Muscle of leg (tissue), 11 donors: ENCODE data around the gene PTPN3. TPM values are rescaled to one million over a fixed set of nuclear protein-coding genes. Genes with fewer than 3 reads are reported as not detected.
"Not testable (repeated sequence)": the region's sequence is repeated elsewhere in the genome, so short reads cannot be mapped to it uniquely, and the experiment has no call there.

ENCODE experiments used
- DNase-seq: peaks from one replicate; pipeline ENCODE4 v3.0.0; 2013
- H3K27ac ChIP-seq: one replicate; pipeline ENCODE4 v1.5.1; 2013; ENCODE audit warnings: mild to moderate bottlenecking, low read length, control low read depth
- H3K27me3 ChIP-seq: one replicate; pipeline ENCODE4 v1.6.1; 2013; ENCODE audit warnings: low read length; ENCODE audit not compliant: control insufficient read depth, insufficient read depth
- H3K36me3 ChIP-seq: one replicate; pipeline ENCODE4 v1.6.1; 2013; ENCODE audit warnings: low read length; ENCODE audit not compliant: control insufficient read depth, insufficient read depth
- H3K4me1 ChIP-seq: one replicate; pipeline ENCODE4 v1.6.1; 2013; ENCODE audit warnings: low read length; ENCODE audit not compliant: control insufficient read depth, insufficient read depth
- H3K4me3 ChIP-seq: one replicate; pipeline ENCODE4 v1.5.1; 2013; ENCODE audit warnings: low read length, control low read depth
- H3K9me3 ChIP-seq: replicated peaks from 2 replicates; pipeline ENCODE4 v1.6.1; 2013; ENCODE audit warnings: low read depth, low read length; ENCODE audit not compliant: control insufficient read depth
- WGBS: methylation state at CpG from one replicate; pipeline ENCODE4 v1.1.5; 2013; ENCODE audit warnings: missing lambda C conversion rate; ENCODE audit not compliant: insufficient coverage; 5-methylcytosine and 5-hydroxymethylcytosine counted together
- polyA plus RNA-seq, 8 donors: library from polyadenylated mRNA; unstranded; fragments of 120-200 nt; gene quantifications; one replicate each; pipeline versions ENCODE4 v1.2.1 to v1.2.3, GENCODE V29; 2013; ENCODE audit warnings: inconsistent platforms in 1 of 8, low replicate concordance in 1 of 8; ENCODE audit not compliant: insufficient read length in 8 of 8, insufficient read depth in 1 of 8
- total RNA-seq: library from RNA; stranded (reverse); fragments of 120-200 nt; gene quantifications from one replicate; pipeline ENCODE4 v1.2.4, GENCODE V29; 2013

The PTPN3 gene
- total and polyA plus RNA-seq, 9 donors, result 2.0 to 5.6 (median 3.3) TPM

GRCh38 chr9:109355564-109356297 lies 142.4 kb downstream of the PTPN3 start:
- Histone ChIP-seq H3K4me3 (no peak overlapping the region), H3K9me3 (no peaks in the 10 kb centered on the region), H3K36me3 (no peaks in the 10 kb centered on the region), H3K27me3 (no peaks in the 10 kb centered on the region), H3K4me1 (no peaks in the 10 kb centered on the region), H3K27ac (no peak overlapping the region)
- DNase-seq, result no peak
- 72% methylated on average over 19 of the region's 21 CpGs for WGBS

GRCh38 chr9:109354190-109354589 lies 143.9 kb downstream of the PTPN3 start:
- H3K4me3 ChIP-seq, result no peak overlapping the region
- DNase-seq, result no peak
- H3K27ac ChIP-seq, result no peak overlapping the region
- no peaks in the 10 kb centered on the region for H3K36me3 ChIP-seq
- no peaks in the 10 kb centered on the region for H3K27me3 ChIP-seq
- WGBS, result 90% methylated on average over 1 of the region's 2 CpGs
- no peaks in the 10 kb centered on the region for H3K9me3 ChIP-seq
- H3K4me1 ChIP-seq, result no peaks in the 10 kb centered on the region

GRCh38 chr9:109351032-109351431 lies 147.1 kb downstream of the PTPN3 start:
- 80% methylated on average over 3 of the region's 5 CpGs for WGBS
- H3K4me3 ChIP-seq, result no peak overlapping the region
- no peaks in the 10 kb centered on the region for H3K9me3 ChIP-seq
- H3K4me1 ChIP-seq, result no peaks in the 10 kb centered on the region
- no peak for DNase-seq
- no peaks in the 10 kb centered on the region for H3K36me3 ChIP-seq
- H3K27ac ChIP-seq, result no peak overlapping the region
- H3K27me3 ChIP-seq, result peaks cover 2% of the 10 kb centered on the region

GRCh38 chr9:109349421-109349846 lies 148.7 kb downstream of the PTPN3 start:
- Histone ChIP-seq H3K9me3 (no peaks in the 10 kb centered on the region), H3K27ac (peak overlapping the region; percentile 11), H3K4me3 (no peak overlapping the region), H3K36me3 (no peaks in the 10 kb centered on the region), H3K4me1 (no peaks in the 10 kb centered on the region), H3K27me3 (peaks cover 2% of the 10 kb centered on the region)
- DNase-seq, result peak; percentile 92

GRCh38 chr9:109346904-109347303 lies 151.2 kb downstream of the PTPN3 start:
- no peaks in the 10 kb centered on the region for H3K4me1 ChIP-seq
- H3K4me3 ChIP-seq, result no peak overlapping the region
- H3K36me3 ChIP-seq, result no peaks in the 10 kb centered on the region
- no peak overlapping the region for H3K27ac ChIP-seq
- WGBS, result 74% methylated on average over 2 of the region's 3 CpGs
- H3K9me3 ChIP-seq, result no peaks in the 10 kb centered on the region
- DNase-seq, result no peak
- peaks cover 2% of the 10 kb centered on the region for H3K27me3 ChIP-seq

DNA sequence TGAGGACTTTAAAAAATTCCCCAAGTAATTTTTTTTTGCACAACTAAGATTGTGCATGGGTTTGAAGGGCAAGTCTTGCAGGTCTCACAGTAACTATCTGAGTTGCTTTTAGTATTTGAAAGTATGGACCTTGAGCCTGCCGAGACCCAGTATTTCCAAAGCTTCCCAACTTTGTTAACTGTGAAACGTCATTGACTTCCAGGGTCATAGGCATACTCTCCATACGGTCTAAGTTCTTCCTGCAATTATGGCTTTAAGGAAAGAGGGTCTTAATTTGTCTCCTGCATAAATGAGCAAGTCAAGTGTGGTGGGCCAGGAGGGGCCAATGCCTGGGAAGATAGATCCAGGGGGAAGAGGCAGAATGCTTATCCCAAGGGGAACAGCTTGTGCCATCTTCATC lies 153.2 kb downstream of the PTPN3 start:
- no peak for DNase-seq
- no CpG with 5 or more reads among the region's 3 CpGs for WGBS
- H3K27me3 ChIP-seq, result peaks cover 2% of the 10 kb centered on the region
- H3K36me3 ChIP-seq, result no peaks in the 10 kb centered on the region
- H3K9me3 ChIP-seq, result no peaks in the 10 kb centered on the region
- no peaks in the 10 kb centered on the region for H3K4me1 ChIP-seq
- H3K4me3 ChIP-seq, result no peak overlapping the region
- no peak overlapping the region for H3K27ac ChIP-seq

DNA sequence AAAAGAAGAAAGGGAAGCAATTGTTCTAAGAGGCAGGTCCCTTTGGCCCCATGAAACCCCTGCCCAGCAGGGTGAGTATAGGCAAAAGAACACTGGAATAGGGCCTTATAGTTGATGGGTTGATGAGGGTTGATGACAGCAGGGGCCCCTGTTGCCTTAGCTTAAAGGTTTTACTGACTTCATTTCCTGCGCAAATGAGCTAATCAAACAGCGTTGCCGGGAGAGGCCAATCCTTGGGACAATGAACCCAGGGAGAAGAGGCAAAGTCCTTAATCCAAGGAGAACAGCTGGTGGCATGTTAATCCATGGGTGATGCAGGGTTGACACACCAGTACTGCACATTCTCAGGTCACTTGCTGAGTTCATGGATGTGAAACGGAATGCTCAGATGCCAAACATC lies 155.2 kb downstream of the PTPN3 start:
- DNase-seq, result no peak
- no peak overlapping the region for H3K27ac ChIP-seq
- H3K4me1 ChIP-seq, result no peaks in the 10 kb centered on the region
- 67% methylated on average over 3 of the region's 4 CpGs for WGBS
- H3K4me3 ChIP-seq, result no peak overlapping the region
- no peaks in the 10 kb centered on the region for H3K27me3 ChIP-seq
- H3K36me3 ChIP-seq, result no peaks in the 10 kb centered on the region
- no peaks in the 10 kb centered on the region for H3K9me3 ChIP-seq

DNA sequence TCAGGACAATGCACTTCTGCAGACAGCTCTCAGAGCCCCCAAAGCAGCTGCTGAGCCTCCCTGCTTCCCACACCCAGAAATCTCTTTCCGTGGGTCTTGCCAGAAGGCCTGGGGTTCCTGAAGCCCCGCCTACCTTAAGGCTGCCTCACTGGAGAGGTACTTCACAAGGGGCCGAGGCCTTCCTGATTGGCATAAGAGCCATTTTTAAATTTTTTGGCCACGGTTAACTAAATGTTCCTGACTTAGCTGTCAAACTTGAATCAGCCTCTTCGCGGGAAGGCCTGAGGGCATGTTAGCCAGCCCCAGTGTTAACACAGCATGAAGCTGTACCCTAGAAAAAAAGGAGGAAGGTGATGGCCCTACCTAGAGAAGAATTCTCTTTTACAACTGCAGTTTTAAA lies 156.5 kb downstream of the PTPN3 start:
- Histone ChIP-seq H3K36me3 (no peaks in the 10 kb centered on the region), H3K4me3 (no peak overlapping the region), H3K9me3 (no peaks in the 10 kb centered on the region), H3K27me3 (no peaks in the 10 kb centered on the region), H3K4me1 (no peaks in the 10 kb centered on the region), H3K27ac (no peak overlapping the region)
- WGBS, result 41% methylated on average over 4 of the region's 6 CpGs
- peak; percentile 25 for DNase-seq

DNA sequence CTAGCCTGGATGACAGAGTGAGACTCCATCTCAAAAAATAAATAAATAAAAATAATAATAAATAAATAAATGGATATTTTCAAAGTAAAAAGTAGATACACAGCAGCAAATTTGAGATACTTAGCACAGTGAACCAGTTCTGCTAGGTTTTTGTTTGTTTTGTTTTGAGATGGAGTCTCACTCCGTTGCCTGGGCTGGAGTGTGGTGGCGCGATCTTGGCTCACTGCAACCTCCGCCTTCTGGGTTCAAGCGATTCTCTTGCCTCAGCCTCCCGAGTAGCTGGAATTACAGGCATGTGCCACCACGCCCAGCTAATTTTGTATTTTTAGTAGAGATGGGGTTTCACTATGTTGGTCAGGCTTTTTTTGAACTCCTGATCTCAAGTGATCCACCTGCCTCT lies 157.1 kb downstream of the PTPN3 start:
- not testable (repeated sequence) for DNase-seq

GRCh38 chr9:109336409-109336808 lies 161.7 kb downstream of the PTPN3 start:
- no peak for DNase-seq
- Histone ChIP-seq H3K4me1 (peaks cover 2% of the 10 kb centered on the region), H3K27ac (no peak overlapping the region), H3K4me3 (no peak overlapping the region), H3K27me3 (no peaks in the 10 kb centered on the region), H3K9me3 (no peaks in the 10 kb centered on the region), H3K36me3 (no peaks in the 10 kb centered on the region)
- no CpG with 5 or more reads among the region's 3 CpGs for WGBS

More for the DNA sequence above, 157.1 kb downstream of the PTPN3 start:
- H3K27ac ChIP-seq, H3K27me3 ChIP-seq, H3K36me3 ChIP-seq, H3K9me3 ChIP-seq, H3K4me3 ChIP-seq, H3K4me1 ChIP-seq: not testable (repeated sequence)
- no CpG with 5 or more reads among the region's 7 CpGs for WGBS

DNA sequence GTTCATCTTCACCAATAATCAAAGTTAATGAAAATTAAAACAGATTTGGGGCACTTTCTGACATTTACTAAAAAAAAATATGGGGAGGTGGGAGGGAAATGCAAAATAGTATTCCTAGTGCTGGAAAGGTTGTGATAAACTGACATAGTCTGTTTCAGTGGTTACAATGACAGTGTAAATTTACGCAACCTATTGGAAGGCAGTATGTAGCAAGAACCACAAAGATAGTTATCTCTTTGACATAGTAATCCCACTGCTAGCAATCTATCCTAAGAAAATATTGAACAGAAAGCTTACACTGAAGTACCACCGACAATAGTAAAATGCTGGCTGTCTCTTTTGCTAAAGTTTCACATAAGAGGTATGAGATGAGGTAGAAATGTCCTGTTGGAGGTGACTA lies 162.2 kb downstream of the PTPN3 start:
- Histone ChIP-seq H3K4me3 (no peak overlapping the region), H3K36me3 (no peaks in the 10 kb centered on the region), H3K9me3 (no peaks in the 10 kb centered on the region), H3K27me3 (no peaks in the 10 kb centered on the region), H3K4me1 (peaks cover 5% of the 10 kb centered on the region), H3K27ac (no peak overlapping the region)
- no CpG with 5 or more reads among the region's 2 CpGs for WGBS
- no peak for DNase-seq
